ENCODE measurements around the gene H6PD. TPM values are rescaled to one million over a fixed set of nuclear protein-coding genes. Genes with fewer than 3 reads are reported as not detected.

H6PD gene
- total RNA-seq, 4 donors from 2014 or later = 27.0 to 62.2 (median 44.0) TPM

GRCh38 chr1:9267827-9268581 lies 33.4 kb downstream of the H6PD start:
- H3K4me1 ChIP-seq = peaks cover 0 to 38% (median 3%) of the 10 kb centered on the region in 3 donors
- peaks cover 0 to 45% of the 10 kb centered on the region in 2 donors for H3K36me3 ChIP-seq
- TF ChIP-seq POLR2A (IDR thresholded peaks at IDR 0.05) (no peak), POLR2AphosphoS5 (IDR thresholded peaks at IDR 0.05) (no peak), CTCF (IDR thresholded peaks at IDR 0.05) (no peak), EP300 (IDR thresholded peaks at IDR 0.05) (no peak)
- H3K9me3 ChIP-seq = no peaks in the 10 kb centered on the region
- H3K27ac ChIP-seq = peak overlapping the region in 1 of 4 donors; percentile 68
- 73 to 81% methylated on average over 4 to 5 of the region's 7 CpGs for WGBS, 2 donors (ENCODE audit: low coverage in 1 of 2)
- no peaks in the 10 kb centered on the region for H3K27me3 ChIP-seq
- H3K4me3 ChIP-seq = no peak overlapping the region
- ATAC-seq = no peak

- no peak for TF ChIP-seq EP300 (IDR thresholded peaks at IDR 0.05)
- TF ChIP-seq CTCF (IDR thresholded peaks at IDR 0.05) = no peak
- no peak for TF ChIP-seq POLR2A (IDR thresholded peaks at IDR 0.05)
- TF ChIP-seq POLR2AphosphoS5 (IDR thresholded peaks at IDR 0.05) = no peak
- peaks cover 0 to 34% of the 10 kb centered on the region in 2 donors for H3K36me3 ChIP-seq
- no peaks in the 10 kb centered on the region for H3K27me3 ChIP-seq
- H3K4me1 ChIP-seq = peaks cover 0 to 38% (median 3%) of the 10 kb centered on the region in 3 donors
- no peak overlapping the region for H3K4me3 ChIP-seq
- ATAC-seq = no peak
- WGBS, 2 donors (ENCODE audit: low coverage in 1 of 2) = 81% methylated on average over 14 of the region's 17 CpGs; no CpG with 5 or more reads in 1 of the 2 donors
- no peaks in the 10 kb centered on the region for H3K9me3 ChIP-seq
- no peak overlapping the region for H3K27ac ChIP-seq
Measured at GRCh38 chr1:9269078-9269501, 34.5 kb downstream of the H6PD start.

GRCh38 chr1:9269721-9270120 lies 35.1 kb downstream of the H6PD start:
- H3K4me3 ChIP-seq = no peak overlapping the region

GRCh38 chr1:9270290-9270883 lies 35.8 kb downstream of the H6PD start:
- H3K36me3 ChIP-seq = peaks cover 0 to 21% of the 10 kb centered on the region in 2 donors
- TF ChIP-seq POLR2AphosphoS5 (IDR thresholded peaks at IDR 0.05) (no peak), CTCF (IDR thresholded peaks at IDR 0.05) (no peak), POLR2A (IDR thresholded peaks at IDR 0.05) (no peak), EP300 (IDR thresholded peaks at IDR 0.05) (no peak)
- no peaks in the 10 kb centered on the region for H3K27me3 ChIP-seq
- WGBS, 2 donors (ENCODE audit: low coverage in 1 of 2) = 61 to 78% methylated on average over 8 to 9 of the region's 15 CpGs
- H3K9me3 ChIP-seq = no peaks in the 10 kb centered on the region
- H3K4me3 ChIP-seq = no peak overlapping the region
- peaks cover 0 to 37% (median 3%) of the 10 kb centered on the region in 3 donors for H3K4me1 ChIP-seq
- no peak for ATAC-seq
- H3K27ac ChIP-seq = peak overlapping the region in 2 of 4 donors; percentile 8 to 24

More at GRCh38 chr1:9269721-9270120, 35.1 kb downstream of the H6PD start:
- no peak for ATAC-seq
- H3K9me3 ChIP-seq = no peaks in the 10 kb centered on the region
- 86% methylated on average over 2 of the region's 12 CpGs; no CpG with 5 or more reads in 1 of the 2 donors for WGBS, 2 donors (ENCODE audit: low coverage in 1 of 2)
- peaks cover 0 to 28% of the 10 kb centered on the region in 2 donors for H3K36me3 ChIP-seq
- no peak overlapping the region for H3K27ac ChIP-seq
- TF ChIP-seq EP300 (IDR thresholded peaks at IDR 0.05) (no peak), CTCF (IDR thresholded peaks at IDR 0.05) (no peak), POLR2A (IDR thresholded peaks at IDR 0.05) (no peak), POLR2AphosphoS5 (IDR thresholded peaks at IDR 0.05) (no peak)
- H3K4me1 ChIP-seq = peaks cover 0 to 38% (median 3%) of the 10 kb centered on the region in 3 donors
- H3K27me3 ChIP-seq = no peaks in the 10 kb centered on the region

Measured in gastroesophageal sphincter (tissue), 4 donors.